Calu3 (cell line): ENCODE measurements around the gene HPF1. TPM values are rescaled to one million over a fixed set of nuclear protein-coding genes. Genes with fewer than 3 reads are reported as not detected.

Experiments
- BruUV-seq: library from RNA; stranded (reverse); fragments of 400-500 nt; replicated peaks from 2 replicates; lab custom pipeline; 2021; lab: Mats Ljungman, UMichigan
- CTCF ChIA-PET: fragments of 300-600 bp; sonication (Branson Sonifier 250); formaldehyde crosslinking; loops from one replicate; lab custom pipeline; 2022; ENCODE audit warnings: antibody characterized with exemption; lab: Charles Lee
- DNase-seq: peaks from one replicate; pipeline ENCODE4 v3.0.0; 2022
- H3K27ac Mint-ChIP-seq: one replicate; pipeline ENCODE4 v1.8.0; 2022; ENCODE audit warnings: mixed read lengths; ENCODE audit not compliant: unreplicated experiment
- H3K27me3 Mint-ChIP-seq: one replicate; pipeline ENCODE4 v1.8.0; 2022; ENCODE audit warnings: mixed read lengths; ENCODE audit not compliant: unreplicated experiment
- H3K36me3 Mint-ChIP-seq: one replicate; pipeline ENCODE4 v1.8.0; 2022; ENCODE audit warnings: mild to moderate bottlenecking, moderate library complexity, mixed read lengths; ENCODE audit not compliant: insufficient read depth, unreplicated experiment
- H3K4me1 Mint-ChIP-seq: one replicate; pipeline ENCODE4 v1.8.0; 2022; ENCODE audit warnings: mild to moderate bottlenecking, low read depth, mixed read lengths; ENCODE audit not compliant: unreplicated experiment
- H3K4me3 Mint-ChIP-seq: one replicate; pipeline ENCODE4 v1.8.0; 2022; ENCODE audit warnings: mild to moderate bottlenecking, low read depth, moderate library complexity, mixed read lengths; ENCODE audit not compliant: unreplicated experiment
- H3K9me3 Mint-ChIP-seq: one replicate; pipeline ENCODE4 v1.8.0; 2022; ENCODE audit warnings: low read depth, mixed read lengths; ENCODE audit not compliant: unreplicated experiment
- CTCF ChIP-seq: fragments of 200-600 bp; IDR thresholded peaks from one replicate; pipeline ENCODE4 v1.8.0; 2022; ENCODE audit warnings: antibody characterized with exemption; ENCODE audit not compliant: unreplicated experiment
- intact Hi-C: fragments of 100-400 bp; cut with micrococcal nuclease; formaldehyde crosslinking; loops from one replicate; pipeline ENCODE4 v1.10.0; 2022; ENCODE audit not compliant: unreplicated experiment
- total RNA-seq: library from RNA; stranded (reverse); gene quantifications from 2 replicates; pipeline ENCODE4 v1.2.3, GENCODE V29; 2022

The HPF1 gene
- total RNA-seq, 1 experiment from 2014 or later: 8.8 TPM

GRCh38 chr4:169770416-169770815 lies 12.7 kb upstream of the HPF1 start:
- Mint-ChIP-seq H3K27me3 (no peaks in the 10 kb centered on the region), H3K4me1 (no peaks in the 10 kb centered on the region)

GRCh38 chr4:169768385-169768784 lies 10.6 kb upstream of the HPF1 start:
- no peaks in the 10 kb centered on the region for H3K27me3 Mint-ChIP-seq
- H3K9me3 Mint-ChIP-seq: no peaks in the 10 kb centered on the region
- H3K27ac Mint-ChIP-seq: no peak overlapping the region
- intact Hi-C loops: no loop called here
- H3K4me3 Mint-ChIP-seq: no peak overlapping the region
- no peaks in the 10 kb centered on the region for H3K4me1 Mint-ChIP-seq
- H3K36me3 Mint-ChIP-seq: no peaks in the 10 kb centered on the region
- TF ChIP-seq CTCF: no peak
- DNase-seq: no peak
- CTCF ChIA-PET: no interaction called here
- no TSS peak for BruUV-seq

More at GRCh38 chr4:169770416-169770815, 12.7 kb upstream of the HPF1 start:
- no peak overlapping the region for H3K27ac Mint-ChIP-seq
- H3K9me3 Mint-ChIP-seq: no peaks in the 10 kb centered on the region
- intact Hi-C loops: no loop called here
- H3K36me3 Mint-ChIP-seq: no peaks in the 10 kb centered on the region
- H3K4me3 Mint-ChIP-seq: no peak overlapping the region
- BruUV-seq: no TSS peak
- TF ChIP-seq CTCF: no peak
- CTCF ChIA-PET: no interaction called here
- no peak for DNase-seq

- no peak for DNase-seq
- Mint-ChIP-seq H3K27me3 (no peaks in the 10 kb centered on the region), H3K4me1 (no peaks in the 10 kb centered on the region), H3K4me3 (no peak overlapping the region), H3K36me3 (no peaks in the 10 kb centered on the region), H3K27ac (no peak overlapping the region), H3K9me3 (no peaks in the 10 kb centered on the region)
- CTCF ChIA-PET: no interaction called here
- intact Hi-C loops: no loop called here
- no TSS peak for BruUV-seq
- TF ChIP-seq CTCF: no peak
These were observed 9.0 kb upstream of the HPF1 start for GRCh38 chr4:169766741-169767140.

- intact Hi-C loops: no loop called here
- no peak for DNase-seq
- H3K27ac Mint-ChIP-seq: no peak overlapping the region
- BruUV-seq: no TSS peak
- H3K9me3 Mint-ChIP-seq: no peaks in the 10 kb centered on the region
- no peaks in the 10 kb centered on the region for H3K36me3 Mint-ChIP-seq
- H3K4me1 Mint-ChIP-seq: no peaks in the 10 kb centered on the region
- no peak overlapping the region for H3K4me3 Mint-ChIP-seq
- no peaks in the 10 kb centered on the region for H3K27me3 Mint-ChIP-seq
- CTCF ChIA-PET: no interaction called here
- TF ChIP-seq CTCF: no peak
These were observed 8.1 kb upstream of the HPF1 start for GRCh38 chr4:169765835-169766234.
